ENCODE measurements around the gene PODN. TPM values are rescaled to one million over a fixed set of nuclear protein-coding genes. Genes with fewer than 3 reads are reported as not detected.
A peak's percentile ranks its signal among the peaks of the same experiment; 100 is the strongest.

PODN gene
- total RNA-seq, 1 donor from 2014 or later = 4.6 TPM

GRCh38 chr1:53063744-53064515 lies 1.9 kb downstream of the PODN start:
- Mint-ChIP-seq H3K27ac (no peak overlapping the region), H3K9me3 (no peaks in the 10 kb centered on the region), H3K36me3 (no peaks in the 10 kb centered on the region), H3K27me3 (ENCODE audit: low read depth) (peaks cover 64% of the 10 kb centered on the region), H3K4me1 (peaks cover 7% of the 10 kb centered on the region), H3K4me3 (peak overlapping the region; percentile 70)
- no peak for DNase-seq (ENCODE audit: low spot score in 2 of 2, unreplicated experiment in 2 of 2)
- TF ChIP-seq CTCF (IDR thresholded peaks at IDR 0.05; ENCODE audit: unreplicated experiment) = no peak

GRCh38 chr1:53065391-53065790 lies 3.4 kb downstream of the PODN start:
- Mint-ChIP-seq H3K27me3 (ENCODE audit: low read depth) (peaks cover 49% of the 10 kb centered on the region), H3K27ac (no peak overlapping the region), H3K4me1 (peaks cover 7% of the 10 kb centered on the region), H3K9me3 (no peaks in the 10 kb centered on the region), H3K36me3 (no peaks in the 10 kb centered on the region), H3K4me3 (no peak overlapping the region)
- no peak for TF ChIP-seq CTCF (IDR thresholded peaks at IDR 0.05; ENCODE audit: unreplicated experiment)
- DNase-seq (ENCODE audit: low spot score in 2 of 2, unreplicated experiment in 2 of 2) = no peak

- Mint-ChIP-seq H3K27me3 (ENCODE audit: low read depth) (peaks cover 38% of the 10 kb centered on the region), H3K9me3 (no peaks in the 10 kb centered on the region), H3K27ac (no peak overlapping the region), H3K36me3 (no peaks in the 10 kb centered on the region), H3K4me3 (no peak overlapping the region), H3K4me1 (peaks cover 7% of the 10 kb centered on the region)
- DNase-seq (ENCODE audit: low spot score in 2 of 2, unreplicated experiment in 2 of 2) = no peak
- no peak for TF ChIP-seq CTCF (IDR thresholded peaks at IDR 0.05; ENCODE audit: unreplicated experiment)
These were observed 4.5 kb downstream of the PODN start for GRCh38 chr1:53066488-53066887.

- no peak for DNase-seq (ENCODE audit: low spot score in 2 of 2, unreplicated experiment in 2 of 2)
- TF ChIP-seq CTCF (IDR thresholded peaks at IDR 0.05; ENCODE audit: unreplicated experiment) = no peak
- no peak overlapping the region for H3K27ac Mint-ChIP-seq
- H3K9me3 Mint-ChIP-seq = no peaks in the 10 kb centered on the region
- peaks cover 7% of the 10 kb centered on the region for H3K4me1 Mint-ChIP-seq
- H3K4me3 Mint-ChIP-seq = no peak overlapping the region
- H3K36me3 Mint-ChIP-seq = no peaks in the 10 kb centered on the region
- H3K27me3 Mint-ChIP-seq (ENCODE audit: low read depth) = peaks cover 34% of the 10 kb centered on the region
These were observed 5.1 kb downstream of the PODN start for GRCh38 chr1:53066891-53067738.

- no peak overlapping the region for H3K27ac Mint-ChIP-seq
- H3K9me3 Mint-ChIP-seq = no peaks in the 10 kb centered on the region
- no peak for TF ChIP-seq CTCF (IDR thresholded peaks at IDR 0.05; ENCODE audit: unreplicated experiment)
- no peaks in the 10 kb centered on the region for H3K36me3 Mint-ChIP-seq
- peaks cover 6% of the 10 kb centered on the region for H3K4me1 Mint-ChIP-seq
- no peak overlapping the region for H3K4me3 Mint-ChIP-seq
- H3K27me3 Mint-ChIP-seq (ENCODE audit: low read depth) = peaks cover 29% of the 10 kb centered on the region
- no peak for DNase-seq (ENCODE audit: low spot score in 2 of 2, unreplicated experiment in 2 of 2)
These were observed 5.9 kb downstream of the PODN start for GRCh38 chr1:53067886-53068285.
